H9 (cell line): ENCODE data around the gene COL4A6. TPM values are rescaled to one million over a fixed set of nuclear protein-coding genes. Genes with fewer than 3 reads are reported as not detected.

Experiments used
- DNase-seq: peaks from one replicate; pipeline ENCODE4 v3.0.0-alpha.2; 2017
- H2AFZ ChIP-seq: one replicate; pipeline ENCODE4 v1.6.1; 2013; ENCODE audit warnings: mild to moderate bottlenecking, low read length, control low read depth, moderate library complexity
- H2AK5ac ChIP-seq: 2 replicates; pipeline ENCODE4 v1.6.1; 2013; ENCODE audit warnings: low read length, control low read depth, mixed read lengths; ENCODE audit not compliant: insufficient read length
- H2BK120ac ChIP-seq: one replicate; pipeline ENCODE4 v1.6.1; 2013; ENCODE audit warnings: low read depth, mild to moderate bottlenecking, low read length, control low read depth, inconsistent platforms; ENCODE audit not compliant: poor library complexity, severe bottlenecking
- H2BK12ac ChIP-seq: 2 replicates; pipeline ENCODE4 v1.6.1; 2013; ENCODE audit warnings: low read length, control low read depth, mixed read lengths, low read depth; ENCODE audit not compliant: insufficient read length
- H2BK15ac ChIP-seq: 2 replicates; pipeline ENCODE4 v1.6.1; 2013; ENCODE audit warnings: low read depth, low read length, control low read depth
- H2BK20ac ChIP-seq: one replicate; pipeline ENCODE4 v1.6.1; 2013; ENCODE audit warnings: low read depth, mild to moderate bottlenecking, low read length, control low read depth, inconsistent platforms; ENCODE audit not compliant: poor library complexity, severe bottlenecking
- H2BK5ac ChIP-seq: 2 replicates; pipeline ENCODE4 v1.6.1; 2013; ENCODE audit warnings: low read length, control low read depth, mixed read lengths; ENCODE audit not compliant: insufficient read length
- H3K14ac ChIP-seq: 2 replicates; pipeline ENCODE4 v1.6.1; 2013; ENCODE audit warnings: low read length, control low read depth; ENCODE audit not compliant: insufficient read depth
- H3K18ac ChIP-seq: 2 replicates; pipeline ENCODE4 v1.6.1; 2013; ENCODE audit warnings: low read depth, mild to moderate bottlenecking, mixed read lengths, low read length, control low read depth; ENCODE audit not compliant: insufficient read length
- H3K23ac ChIP-seq: 2 replicates; pipeline ENCODE4 v1.6.1; 2013; ENCODE audit warnings: low read length, control low read depth, mixed read lengths, low read depth; ENCODE audit not compliant: insufficient read length
- H3K23me2 ChIP-seq: 2 replicates; pipeline ENCODE4 v1.6.1; 2013; ENCODE audit warnings: low read depth, mild to moderate bottlenecking, mixed read lengths, low read length, control low read depth; ENCODE audit not compliant: insufficient read length, poor library complexity, severe bottlenecking
- H3K27ac ChIP-seq: 2 replicates; pipeline ENCODE4 v1.5.1; 2013; ENCODE audit warnings: low read length, control low read depth, mixed read lengths, low read depth; ENCODE audit not compliant: insufficient read length
- H3K27me3 ChIP-seq: 2 replicates; pipeline ENCODE4 v1.6.1; 2013; ENCODE audit warnings: low read length, control low read depth, inconsistent platforms; ENCODE audit not compliant: insufficient read depth
- H3K4ac ChIP-seq: 2 replicates; pipeline ENCODE4 v1.6.1; 2013; ENCODE audit warnings: low read depth, mild to moderate bottlenecking, control low read depth, inconsistent platforms, low read length, moderate library complexity
- H3K4me1 ChIP-seq: 2 replicates; pipeline ENCODE4 v1.6.1; 2013; ENCODE audit warnings: low read length, control low read depth, inconsistent platforms; ENCODE audit not compliant: insufficient read depth
- H3K4me2 ChIP-seq: 2 replicates; pipeline ENCODE4 v1.6.1; 2013; ENCODE audit warnings: low read length, control low read depth, mixed read lengths; ENCODE audit not compliant: insufficient read length, insufficient read depth
- H3K56ac ChIP-seq: 2 replicates; pipeline ENCODE4 v1.6.1; 2013; ENCODE audit warnings: low read depth, mild to moderate bottlenecking, mixed read lengths, low read length, control low read depth; ENCODE audit not compliant: insufficient read length
- H3K79me1 ChIP-seq: 2 replicates; pipeline ENCODE4 v1.6.1; 2013; ENCODE audit warnings: low read depth, mild to moderate bottlenecking, moderate library complexity, low read length, control low read depth, inconsistent platforms; ENCODE audit not compliant: insufficient read depth, poor library complexity, severe bottlenecking
- H3K79me2 ChIP-seq: 2 replicates; pipeline ENCODE4 v1.6.1; 2013; ENCODE audit warnings: low read length, control low read depth, inconsistent platforms; ENCODE audit not compliant: insufficient read depth
- H3K9ac ChIP-seq: 2 replicates; pipeline ENCODE4 v1.6.1; 2013; ENCODE audit warnings: low read length, control low read depth, mixed read lengths; ENCODE audit not compliant: insufficient read length; ENCODE audit errors: extremely low read depth
- H3K9me3 ChIP-seq: one replicate; pipeline ENCODE4 v1.6.1; 2013; ENCODE audit warnings: low read depth, low read length, inconsistent platforms; ENCODE audit not compliant: control insufficient read depth
- H3T11ph ChIP-seq: one replicate; pipeline ENCODE4 v1.6.1; 2013; ENCODE audit warnings: mild to moderate bottlenecking, low read length, control low read depth, inconsistent platforms
- H4K20me1 ChIP-seq: one replicate; pipeline ENCODE4 v1.6.1; 2013; ENCODE audit not compliant: control insufficient read depth, insufficient read length, insufficient read depth
- H4K5ac ChIP-seq: 2 replicates; pipeline ENCODE4 v1.6.1; 2013; ENCODE audit warnings: low read depth, mild to moderate bottlenecking, mixed read lengths, low read length, control low read depth; ENCODE audit not compliant: insufficient read length
- H4K8ac ChIP-seq: replicated peaks from 2 replicates; pipeline ENCODE4 v1.6.1; 2013; ENCODE audit warnings: low read length, control low read depth, mixed read lengths, low read depth; ENCODE audit not compliant: insufficient read length
- H4K91ac ChIP-seq: 2 replicates; pipeline ENCODE4 v1.6.1; 2013; ENCODE audit warnings: low read depth, mild to moderate bottlenecking, moderate library complexity, mixed read lengths, low read length, control low read depth; ENCODE audit not compliant: insufficient read length
- H3K27ac Mint-ChIP-seq, 3 experiments: 2 replicates in 2 of 3; 3 replicates in 1 of 3; pipeline ENCODE4 v1.8.0; 2020 to 2021; ENCODE audit warnings: mixed read lengths in 3 of 3, mild to moderate bottlenecking in 1 of 3, moderate library complexity in 1 of 3
- H3K27me3 Mint-ChIP-seq: 2 replicates; pipeline ENCODE4 v1.8.0; 2021; ENCODE audit warnings: low read depth, mild to moderate bottlenecking, moderate library complexity, mixed read lengths
- H3K36me3 Mint-ChIP-seq, 3 experiments: 2 replicates in 2 of 3; 3 replicates in 1 of 3; pipeline ENCODE4 v1.8.0; 2020 to 2021; ENCODE audit warnings: low read depth in 3 of 3, mixed read lengths in 3 of 3; ENCODE audit not compliant: insufficient read depth in 1 of 3
- H3K4me1 Mint-ChIP-seq, 2 experiments: 2 replicates each; pipeline ENCODE4 v1.8.0; 2020; ENCODE audit warnings: mixed read lengths in 2 of 2
- H3K4me3 Mint-ChIP-seq, 2 experiments: 2 replicates in 1 of 2; 3 replicates in 1 of 2; pipeline ENCODE4 v1.8.0; 2020 to 2021; ENCODE audit warnings: mild to moderate bottlenecking in 2 of 2, mixed read lengths in 2 of 2, moderate library complexity in 1 of 2
- H3K9me3 Mint-ChIP-seq, 2 experiments: 2 replicates in 1 of 2; 3 replicates in 1 of 2; pipeline ENCODE4 v1.8.0; 2020; ENCODE audit warnings: mild to moderate bottlenecking in 2 of 2, mixed read lengths in 2 of 2, moderate library complexity in 1 of 2
- CTCF ChIP-seq: fragments of 200-600 bp; sonication (generic); conservative IDR thresholded peaks from 3 replicates; pipeline ENCODE4 v1.8.0; 2021; ENCODE audit warnings: antibody characterized with exemption, mild to moderate bottlenecking
- WGBS: extraction: QIAGEN DNeasy Blood & Tissue Kit; methylation state at CpG from one replicate; pipeline ENCODE4 v1.1.7; 2013; ENCODE audit warnings: missing lambda C conversion rate, low lambda C conversion rate, mixed read lengths; ENCODE audit not compliant: insufficient read length; ENCODE audit errors: extremely low coverage; 5-methylcytosine and 5-hydroxymethylcytosine counted together
- total RNA-seq: library from RNA; stranded (reverse); gene quantifications from 2 replicates; pipeline ENCODE4 v1.2.1, GENCODE V29; 2021

COL4A6 gene
- total RNA-seq, 1 experiment from 2014 or later: 16.7 TPM

GRCh38 chrX:108186811-108187210 is 251.4 kb downstream of the COL4A6 start:
- Mint-ChIP-seq H3K4me1 (peaks cover 5 to 6% of the 10 kb centered on the region in 2 experiments), H3K36me3 (peaks cover 8 to 12% (median 9%) of the 10 kb centered on the region in 3 experiments; a peak in 5 of 7 replicates), H3K9me3 (no peaks in the 10 kb centered on the region), H3K27ac (no peak overlapping the region), H3K27me3 (no peaks in the 10 kb centered on the region), H3K4me3 (no peak overlapping the region)
- Histone ChIP-seq H2BK12ac (no peak overlapping the region), H4K91ac (no peak overlapping the region), H4K20me1 (no peaks in the 10 kb centered on the region), H3T11ph (no peak overlapping the region), H3K4me2 (no peak overlapping the region), H3K27me3 (no peaks in the 10 kb centered on the region), H2AK5ac (no peak overlapping the region), H4K5ac (no peak overlapping the region), H3K14ac (no peak overlapping the region), H3K9me3 (no peaks in the 10 kb centered on the region), H3K4me1 (no peaks in the 10 kb centered on the region), H3K9ac (no peak overlapping the region), H3K79me2 (no peaks in the 10 kb centered on the region), H2AFZ (no peak overlapping the region), H2BK5ac (no peak overlapping the region), H4K8ac (no peak overlapping the region), H3K23ac (no peak overlapping the region), H2BK20ac (no peak overlapping the region), H2BK120ac (no peak overlapping the region), H3K18ac (no peak overlapping the region), H2BK15ac (no peak overlapping the region), H3K79me1 (no peaks in the 10 kb centered on the region), H3K56ac (no peak overlapping the region), H3K4ac (no peak overlapping the region), H3K23me2 (no peaks in the 10 kb centered on the region), H3K27ac (no peak overlapping the region)
- no peak for TF ChIP-seq CTCF
- no peak for DNase-seq
- no CpG with 5 or more reads among the region's 4 CpGs for WGBS
